Neuronal stem cell (in vitro differentiated cells): ENCODE measurements around the gene CTPS1. TPM values are rescaled to one million over a fixed set of nuclear protein-coding genes. Genes with fewer than 3 reads are reported as not detected.

Experiments used
- DNase-seq: peaks from one replicate; pipeline ENCODE4 v3.0.0-alpha.2; 2013; ENCODE audit warnings: low spot score
- H2AFZ ChIP-seq: one replicate; pipeline ENCODE4 v1.6.1; 2013; ENCODE audit warnings: mild to moderate bottlenecking, low read length, inconsistent platforms
- H2AK5ac ChIP-seq: 2 replicates; pipeline ENCODE4 v1.6.1; 2013; ENCODE audit warnings: low read depth, mild to moderate bottlenecking, inconsistent platforms, low read length, moderate library complexity, mixed read lengths
- H2BK120ac ChIP-seq: 2 replicates; pipeline ENCODE4 v1.6.1; 2013; ENCODE audit warnings: low read depth, mild to moderate bottlenecking, inconsistent platforms, low read length, moderate library complexity, mixed read lengths
- H2BK12ac ChIP-seq: one replicate; pipeline ENCODE4 v1.6.1; 2013; ENCODE audit warnings: low read length, inconsistent platforms
- H2BK15ac ChIP-seq: 2 replicates; pipeline ENCODE4 v1.6.1; 2013; ENCODE audit warnings: mild to moderate bottlenecking, low read length, inconsistent platforms, mixed read lengths
- H2BK5ac ChIP-seq: one replicate; pipeline ENCODE4 v1.6.1; 2013; ENCODE audit warnings: inconsistent platforms, mild to moderate bottlenecking, low read length, moderate library complexity
- H3K14ac ChIP-seq: one replicate; pipeline ENCODE4 v1.6.1; 2013; ENCODE audit warnings: low read length, inconsistent platforms
- H3K18ac ChIP-seq: 2 replicates; pipeline ENCODE4 v1.6.1; 2013; ENCODE audit warnings: low read length, inconsistent platforms
- H3K23ac ChIP-seq: 2 replicates; pipeline ENCODE4 v1.6.1; 2013; ENCODE audit warnings: low read depth, mild to moderate bottlenecking, mixed read lengths, low read length, inconsistent platforms; ENCODE audit not compliant: poor library complexity
- H3K27ac ChIP-seq: replicated peaks from 3 replicates; pipeline ENCODE4 v1.5.1; 2013; ENCODE audit warnings: low read length, inconsistent platforms
- H3K27me3 ChIP-seq, 3 experiments: 2 replicates each; pipeline ENCODE4 v1.6.1; 2013; ENCODE audit warnings: low read length in 3 of 3, mild to moderate bottlenecking in 2 of 3, inconsistent platforms in 1 of 3, low read depth in 1 of 3, mixed read lengths in 1 of 3, moderate library complexity in 1 of 3; ENCODE audit not compliant: control insufficient read depth in 3 of 3, insufficient read depth in 3 of 3
- H3K36me3 ChIP-seq, 2 donors: replicated peaks in 1 of 2; 2 replicates each; pipeline ENCODE4 v1.6.1; 2013; ENCODE audit warnings: low read length in 2 of 2; ENCODE audit not compliant: control insufficient read depth in 2 of 2, insufficient read depth in 2 of 2
- H3K4ac ChIP-seq: 2 replicates; pipeline ENCODE4 v1.6.1; 2013; ENCODE audit warnings: inconsistent platforms, mild to moderate bottlenecking, low read length, moderate library complexity
- H3K4me1 ChIP-seq, 2 donors: 1 replicate in 1 of 2; 2 replicates in 1 of 2; pipeline ENCODE4 v1.6.1; 2013; ENCODE audit warnings: low read length in 2 of 2, low read depth in 1 of 2; ENCODE audit not compliant: control insufficient read depth in 2 of 2, insufficient read depth in 1 of 2
- H3K4me2 ChIP-seq: one replicate; pipeline ENCODE4 v1.6.1; 2013; ENCODE audit warnings: mild to moderate bottlenecking, low read length, inconsistent platforms; ENCODE audit not compliant: insufficient read depth, poor library complexity, severe bottlenecking
- H3K4me3 ChIP-seq, 2 donors: 2 replicates each; pipeline ENCODE4 v1.5.1; 2013; ENCODE audit warnings: low read length in 2 of 2, mild to moderate bottlenecking in 2 of 2, inconsistent platforms in 1 of 2, moderate library complexity in 1 of 2
- H3K79me1 ChIP-seq: one replicate; pipeline ENCODE4 v1.6.1; 2013; ENCODE audit warnings: low read depth, mild to moderate bottlenecking, inconsistent platforms, low read length, moderate library complexity
- H3K9ac ChIP-seq: one replicate; pipeline ENCODE4 v1.6.1; 2013; ENCODE audit warnings: mild to moderate bottlenecking, low read depth, low read length, inconsistent platforms; ENCODE audit not compliant: poor library complexity
- H3K9me3 ChIP-seq, 2 donors: replicated peaks in 1 of 2; 2 replicates each; pipeline versions ENCODE3 to v1.6.1; 2013; ENCODE audit warnings: low read length in 2 of 2, mild to moderate bottlenecking in 2 of 2, inconsistent platforms in 1 of 2, low read depth in 1 of 2, mixed read lengths in 1 of 2, moderate library complexity in 1 of 2; ENCODE audit not compliant: control insufficient read depth in 2 of 2, insufficient read depth in 1 of 2
- H4K8ac ChIP-seq: one replicate; pipeline ENCODE4 v1.6.1; 2013; ENCODE audit warnings: low read depth, mild to moderate bottlenecking, inconsistent platforms, low read length, moderate library complexity
- H4K91ac ChIP-seq: one replicate; pipeline ENCODE4 v1.6.1; 2013; ENCODE audit warnings: low read length, low read depth, mild to moderate bottlenecking, inconsistent platforms; ENCODE audit not compliant: poor library complexity
- WGBS, 2 donors: extraction: QIAGEN DNeasy Blood & Tissue Kit; methylation state at CpG; one replicate each; pipeline ENCODE4 v1.1.7; 2013; ENCODE audit warnings: missing lambda C conversion rate in 2 of 2, mixed read lengths in 1 of 2; ENCODE audit not compliant: insufficient read length in 2 of 2, insufficient replicate concordance in 1 of 2; ENCODE audit errors: extremely low coverage in 2 of 2; 5-methylcytosine and 5-hydroxymethylcytosine counted together
- small RNA-seq: library from polyadenylated mRNA; stranded (forward); fragments of <200 nt; extraction: miRNeasy Mini kit (QIAGEN cat#:217004); gene quantifications from one replicate; pipeline ENCODE3, GENCODE V24; 2013; ENCODE audit not compliant: insufficient read depth

Gene CTPS1

DNA sequence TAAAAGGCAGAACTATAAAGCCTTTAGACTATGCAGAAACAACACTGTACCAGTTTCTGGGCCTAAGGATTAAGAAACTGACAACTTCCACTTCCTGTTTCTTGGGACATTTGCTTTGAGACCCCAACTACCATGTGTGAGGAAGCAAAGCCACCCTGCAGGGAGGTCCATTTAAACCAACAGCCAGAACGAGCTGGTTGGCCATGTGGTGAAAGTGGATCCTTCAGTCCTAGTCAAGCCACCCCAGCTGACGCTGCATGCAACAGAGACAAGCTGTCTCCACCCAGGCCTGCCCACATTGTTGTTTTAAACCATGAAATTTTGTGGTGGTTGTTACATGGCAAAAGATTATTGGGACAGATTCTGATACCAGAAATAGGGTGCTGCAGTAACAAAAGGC is 73.8 kb downstream of the CTPS1 start:
- Histone ChIP-seq H4K8ac (no peak overlapping the region), H2AFZ (no peak overlapping the region), H2BK120ac (no peak overlapping the region), H3K9me3 (no peaks in the 10 kb centered on the region), H3K36me3 (peaks cover 14 to 67% of the 10 kb centered on the region in 2 donors), H4K91ac (no peak overlapping the region), H3K4me3 (no peak overlapping the region), H3K4ac (no peak overlapping the region), H2BK5ac (no peak overlapping the region), H2AK5ac (no peak overlapping the region), H3K27me3 (no peaks in the 10 kb centered on the region), H3K18ac (no peak overlapping the region), H3K27ac (no peak overlapping the region), H3K4me2 (no peak overlapping the region), H3K9ac (no peak overlapping the region), H2BK12ac (no peak overlapping the region), H3K79me1 (no peaks in the 10 kb centered on the region), H3K23ac (no peak overlapping the region), H3K4me1 (peaks cover 0 to 4% of the 10 kb centered on the region in 2 donors), H3K14ac (no peak overlapping the region), H2BK15ac (no peak overlapping the region)
- DNase-seq, result no peak
- no CpG with 5 or more reads among the region's 2 CpGs for WGBS, 2 donors

DNA sequence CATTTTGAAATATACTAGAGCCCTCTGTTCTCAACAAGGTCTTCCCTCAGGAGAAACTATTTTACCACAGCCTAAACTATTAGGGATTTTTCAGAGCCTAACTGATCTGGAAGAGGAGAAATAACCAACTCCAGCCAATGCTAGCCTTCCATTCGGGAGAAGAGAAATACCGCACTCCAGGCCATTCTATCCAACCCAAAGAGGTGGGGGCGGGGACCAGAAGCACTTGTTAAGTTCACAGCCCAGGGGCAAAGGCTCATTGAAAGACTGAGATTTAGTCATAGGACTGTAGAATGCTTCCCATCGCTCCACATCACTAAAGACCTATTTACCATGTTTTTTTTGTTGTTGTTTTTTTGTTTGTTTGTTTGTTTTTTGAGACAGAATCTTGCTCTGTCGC is 77.4 kb downstream of the CTPS1 start:
- peaks cover 7 to 21% of the 10 kb centered on the region in 2 donors for H3K9me3 ChIP-seq
- H2AFZ ChIP-seq, result no peak overlapping the region
- peaks cover 17 to 65% of the 10 kb centered on the region in 2 donors for H3K36me3 ChIP-seq
- no peak overlapping the region for H3K4me2 ChIP-seq
- H3K27ac ChIP-seq, result no peak overlapping the region
- H3K4ac ChIP-seq, result no peak overlapping the region
- no peak overlapping the region for H4K8ac ChIP-seq
- no peak overlapping the region for H3K9ac ChIP-seq
- DNase-seq, result no peak
- H3K18ac ChIP-seq, result no peak overlapping the region
- peaks cover 0 to 4% of the 10 kb centered on the region in 2 donors for H3K4me1 ChIP-seq
- no peaks in the 10 kb centered on the region for H3K79me1 ChIP-seq
- no peak overlapping the region for H2BK15ac ChIP-seq
- no peak overlapping the region for H3K23ac ChIP-seq
- H4K91ac ChIP-seq, result no peak overlapping the region
- H2BK5ac ChIP-seq, result no peak overlapping the region
- no peak overlapping the region for H2AK5ac ChIP-seq
- no peak overlapping the region for H2BK120ac ChIP-seq
- no CpG with 5 or more reads among the region's 5 CpGs for WGBS, 2 donors
- no peak overlapping the region for H2BK12ac ChIP-seq
- H3K4me3 ChIP-seq, result no peak overlapping the region
- no peaks in the 10 kb centered on the region for H3K27me3 ChIP-seq
- no peak overlapping the region for H3K14ac ChIP-seq

Small RNA genes within 50 kb of the gene (small RNA-seq; reads per million reads assigned to genes)
- not detected for gene UBE2V1P8
